Stimulated activated CD4-positive, alpha-beta T cell treated with anti-CD3 and anti-CD28 coated beads, Interleukin-2, amount 100 ng/mL, for 48 hours (primary cell): ENCODE data around the gene BCL6.
A peak's percentile ranks its signal among the peaks of the same experiment; 100 is the strongest.

Experiments used
- DNase-seq, 2 donors: peaks; one replicate each; pipeline ENCODE4 v3.0.0-alpha.2; 2020

The BCL6 gene

DNA sequence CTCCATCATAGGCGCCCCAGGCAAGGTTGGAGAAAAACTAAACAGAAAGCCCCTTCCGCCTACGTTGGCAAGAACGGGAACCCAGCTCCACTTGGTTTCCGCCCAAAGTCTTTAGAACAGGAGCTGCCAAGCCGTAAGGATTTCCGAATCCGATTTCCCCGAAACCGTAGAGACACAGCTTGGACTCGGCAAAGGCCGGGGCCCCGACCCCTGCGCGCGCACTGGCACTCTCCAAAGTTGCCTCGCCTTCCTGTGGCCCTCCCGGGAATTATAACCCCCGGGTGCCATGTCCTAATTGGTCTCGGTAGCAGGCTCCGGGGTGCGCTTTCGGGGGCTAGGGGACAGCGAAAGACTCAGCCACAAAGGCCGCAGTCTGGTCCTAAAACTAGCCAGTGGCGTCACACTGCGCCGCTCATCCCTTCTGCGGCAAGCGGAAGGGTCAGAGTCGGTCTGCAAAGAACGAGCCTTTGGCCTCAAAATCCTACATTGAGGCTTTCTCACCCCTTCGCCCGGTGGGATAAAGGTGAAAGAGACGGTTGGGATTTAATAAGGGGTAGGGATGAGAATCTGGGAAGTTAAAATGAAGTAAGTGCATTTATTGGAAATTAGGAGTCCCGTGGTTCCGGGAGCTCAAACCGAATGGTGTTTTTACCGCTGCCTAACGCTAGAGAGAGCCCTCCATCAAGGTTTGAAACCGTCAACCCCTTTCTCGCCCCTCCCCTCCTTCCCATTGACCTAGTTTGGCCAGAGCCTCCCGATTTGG is 6.8 kb downstream of the BCL6 start:
- peak; percentile 58 to 66 for DNase-seq

GRCh38 chr3:187738071-187738330 is 7.3 kb downstream of the BCL6 start:
- no peak for DNase-seq

DNA sequence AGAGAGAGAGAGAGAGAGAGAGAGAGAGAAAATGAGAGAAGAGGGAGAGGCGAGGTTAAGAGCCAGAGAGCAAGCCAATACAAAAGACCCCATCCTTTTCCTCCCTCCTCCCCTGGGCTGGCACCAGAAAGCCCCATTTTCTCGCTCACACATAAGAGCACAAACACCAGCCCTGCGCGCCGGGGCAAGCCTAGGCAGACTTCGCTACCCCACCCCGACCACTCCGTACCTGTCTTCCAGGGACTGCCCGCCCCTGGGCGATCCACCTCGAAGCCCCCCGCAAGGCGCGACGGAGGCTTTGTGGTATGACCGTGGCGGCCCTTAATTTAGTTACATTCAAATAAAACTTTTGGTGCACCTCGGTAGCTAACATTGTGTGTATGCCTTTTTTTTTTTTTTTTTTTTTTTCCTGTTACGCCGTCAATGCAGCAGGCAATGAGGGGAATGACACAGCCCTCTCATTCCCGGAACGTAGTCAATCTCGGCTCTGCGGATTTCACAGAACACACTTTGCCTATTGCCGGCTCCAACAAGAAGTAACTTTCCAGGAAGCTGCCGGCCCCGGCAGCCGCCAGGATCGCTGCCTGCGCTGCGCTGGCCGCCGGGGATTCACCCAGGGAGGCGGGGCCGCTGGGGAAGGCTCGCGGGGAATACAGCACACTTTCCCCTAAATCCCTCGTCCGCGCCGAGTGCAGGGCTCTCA is 7.7 kb downstream of the BCL6 start:
- peak; percentile 47 to 51 for DNase-seq

GRCh38 chr3:187737006-187737367 is 8.3 kb downstream of the BCL6 start:
- DNase-seq, result no peak

- DNase-seq, result no peak
These were observed 8.8 kb downstream of the BCL6 start for GRCh38 chr3:187736418-187736871.

GRCh38 chr3:187735837-187736236 is 9.4 kb downstream of the BCL6 start:
- no peak for DNase-seq

DNA sequence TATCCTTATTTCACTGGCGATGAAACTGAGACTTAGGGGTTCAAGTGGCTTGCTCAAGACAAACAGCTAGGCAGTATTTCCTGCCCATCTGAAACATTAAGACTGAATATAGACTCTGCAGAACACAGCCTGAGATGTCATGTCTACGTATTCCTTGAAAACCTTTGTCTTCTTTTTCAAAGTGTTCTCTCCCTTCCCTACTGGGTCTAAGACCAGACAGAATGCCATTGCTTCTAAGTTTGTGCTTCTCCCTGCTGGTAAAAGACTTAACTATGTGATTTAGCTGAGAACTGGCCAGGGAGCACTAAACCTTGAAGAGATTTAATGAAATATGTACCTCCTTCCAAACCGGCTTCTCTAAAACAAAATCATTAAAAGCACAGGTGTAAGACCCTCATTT is 9.9 kb downstream of the BCL6 start:
- no peak for DNase-seq

GRCh38 chr3:187734841-187735240 is 10.4 kb downstream of the BCL6 start:
- no peak for DNase-seq

DNA sequence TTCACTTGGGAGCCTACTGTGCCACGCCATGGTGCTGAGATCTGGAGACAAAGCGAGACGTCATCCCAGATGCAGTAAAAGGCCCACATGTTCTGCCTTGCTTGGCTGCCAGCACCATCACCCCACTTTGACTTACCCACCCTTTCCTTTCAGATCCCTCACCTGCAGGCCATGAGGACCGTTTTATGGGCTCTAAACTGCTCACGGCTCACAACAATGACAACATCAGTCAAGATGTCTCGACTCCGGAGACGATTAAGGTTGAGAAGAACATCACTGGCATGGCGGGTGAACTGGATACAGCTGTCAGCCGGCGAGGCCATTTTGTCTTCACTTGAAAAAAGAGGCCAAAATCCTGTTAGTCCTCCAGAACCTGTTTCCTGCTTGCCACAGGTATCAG is 11.9 kb downstream of the BCL6 start:
- no peak for DNase-seq

- no peak for DNase-seq
These were observed 15.7 kb downstream of the BCL6 start for GRCh38 chr3:187729598-187729997.

DNA sequence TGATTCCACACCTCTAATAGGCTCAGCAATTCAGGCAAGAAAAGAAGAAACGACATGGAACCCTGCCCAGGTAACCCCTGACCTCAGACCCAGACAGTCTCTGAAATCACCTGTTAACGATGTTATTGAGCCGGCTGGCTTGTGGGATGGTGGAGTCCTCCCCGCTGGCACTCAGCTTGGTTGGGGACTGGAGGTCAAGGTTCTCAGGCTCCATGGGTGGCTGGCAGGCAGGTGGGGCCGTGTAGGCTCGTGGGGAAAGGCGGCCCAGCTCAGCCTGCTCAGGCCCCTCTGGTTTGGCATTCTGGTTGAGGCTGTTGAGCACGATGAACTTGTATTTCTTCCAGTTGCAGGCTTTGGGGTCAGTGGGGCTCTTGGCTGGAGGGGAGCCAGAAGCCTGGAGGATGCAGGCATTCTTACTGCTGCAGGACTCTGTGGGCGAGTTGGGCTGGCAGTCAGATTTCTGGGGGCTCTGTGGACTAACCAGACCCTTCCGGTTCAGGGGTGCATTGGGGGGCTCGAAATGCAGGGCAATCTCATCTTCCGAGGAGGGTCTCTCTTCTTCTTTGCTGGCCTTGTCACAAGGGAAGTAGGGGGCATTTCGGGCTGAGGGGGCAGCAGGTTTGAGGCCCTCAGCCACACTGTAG is 16.2 kb downstream of the BCL6 start:
- no peak for DNase-seq

- DNase-seq, result no peak
These were observed 17.0 kb downstream of the BCL6 start for GRCh38 chr3:187728248-187728647.

DNA sequence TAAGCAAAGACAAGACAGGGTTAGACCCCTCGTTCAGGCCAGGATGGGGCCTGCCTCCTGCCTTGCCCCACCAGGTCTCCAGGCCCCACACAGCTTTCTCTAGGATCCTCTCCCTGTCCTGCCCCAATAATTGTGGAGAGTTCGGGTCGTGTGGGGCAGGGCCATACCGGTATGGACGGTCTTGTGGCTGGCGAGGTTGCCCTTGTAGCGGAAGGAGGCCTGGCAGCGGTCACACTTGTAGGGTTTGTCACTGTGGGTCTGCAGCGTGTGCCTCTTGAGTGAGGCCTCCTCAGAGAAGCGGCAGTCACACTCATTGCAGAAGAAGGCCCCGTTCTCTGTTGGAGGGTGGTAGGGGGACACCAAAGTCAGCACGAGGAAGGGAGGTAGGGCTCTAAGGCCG is 18.7 kb downstream of the BCL6 start:
- DNase-seq, result no peak

GRCh38 chr3:187725653-187726370 is 19.5 kb downstream of the BCL6 start:
- DNase-seq, result no peak

DNA sequence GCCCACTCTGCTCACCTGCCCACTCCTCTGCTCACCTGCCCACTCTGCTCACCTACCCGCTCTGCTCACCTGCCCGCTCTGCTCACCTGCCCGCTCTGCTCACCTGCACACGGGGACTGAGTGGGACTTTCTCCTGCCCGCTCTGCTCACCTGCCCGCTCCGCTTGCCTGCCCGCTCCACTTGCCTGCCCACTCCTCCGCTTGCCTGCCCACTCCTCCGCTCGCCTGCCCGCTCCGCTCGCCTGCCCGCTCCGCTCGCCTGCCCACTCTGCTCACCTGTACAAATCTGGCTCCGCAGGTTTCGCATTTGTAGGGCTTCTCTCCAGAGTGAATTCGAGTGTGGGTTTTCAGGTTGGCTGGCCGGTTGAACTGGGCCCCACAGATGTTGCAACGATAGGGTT is 20.0 kb downstream of the BCL6 start:
- no peak for DNase-seq

- no peak for DNase-seq
These were observed 23.1 kb downstream of the BCL6 start for GRCh38 chr3:187722206-187722612.

GRCh38 chr3:187721055-187721454 is 24.2 kb downstream of the BCL6 start:
- DNase-seq, result no peak

GRCh38 chr3:187720337-187720670 is 25.0 kb downstream of the BCL6 start:
- DNase-seq, result no peak

DNA sequence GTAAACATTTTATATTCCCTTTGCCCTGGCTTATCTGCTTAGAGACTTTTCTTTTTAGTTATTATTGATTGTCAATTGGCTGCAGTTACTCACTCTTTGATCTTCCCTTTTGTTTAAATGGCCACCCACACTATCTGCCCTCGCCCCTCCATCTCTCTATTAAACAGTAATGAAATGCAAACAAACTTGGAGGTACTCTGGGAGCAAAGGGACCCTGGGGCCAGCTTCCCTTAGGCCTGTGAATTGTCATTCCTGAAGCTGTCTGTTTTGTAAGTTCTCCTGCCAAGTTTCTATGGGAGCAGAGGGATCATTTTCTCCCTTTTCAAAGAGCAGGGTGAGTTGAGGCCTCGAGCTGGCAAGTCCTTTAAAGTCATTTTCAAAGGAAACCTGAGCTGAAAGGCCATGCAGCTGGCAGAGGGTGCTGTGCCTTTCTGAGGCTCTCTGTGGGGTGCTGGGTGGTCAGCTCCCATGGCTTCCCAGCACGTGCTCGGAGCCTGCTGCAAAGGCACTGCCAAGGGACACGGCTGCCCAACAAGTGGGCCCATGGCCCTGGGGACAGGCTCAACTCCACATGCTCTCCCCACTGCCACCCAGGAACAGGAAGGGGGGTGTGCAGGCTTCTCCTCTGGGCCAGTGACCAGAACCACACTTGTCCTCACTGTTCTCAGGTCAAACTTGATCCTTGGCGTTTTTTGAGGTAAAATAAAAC is 25.5 kb downstream of the BCL6 start:
- no peak for DNase-seq

DNA sequence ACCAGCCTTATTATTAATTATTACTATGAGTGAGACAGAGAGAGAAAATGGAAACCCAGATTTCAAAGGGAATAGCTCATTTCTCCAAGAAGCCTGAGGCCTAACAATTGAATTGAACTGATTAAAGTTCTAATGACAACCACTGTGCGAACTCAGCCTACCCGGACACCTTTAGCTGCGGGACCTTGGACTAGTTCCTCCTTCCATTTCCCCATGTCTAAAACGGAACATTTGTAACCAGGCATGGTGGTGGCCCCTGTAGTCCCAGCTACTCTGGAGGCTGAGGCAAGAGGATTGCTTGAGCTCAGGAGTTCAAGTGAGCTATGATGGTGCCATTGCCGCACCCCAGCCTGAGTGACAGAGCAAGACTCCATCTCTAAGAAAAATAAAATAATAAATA is 26.5 kb downstream of the BCL6 start:
- DNase-seq, result no peak

GRCh38 chr3:187717572-187717971 is 27.7 kb downstream of the BCL6 start:
- DNase-seq, result no peak

DNA sequence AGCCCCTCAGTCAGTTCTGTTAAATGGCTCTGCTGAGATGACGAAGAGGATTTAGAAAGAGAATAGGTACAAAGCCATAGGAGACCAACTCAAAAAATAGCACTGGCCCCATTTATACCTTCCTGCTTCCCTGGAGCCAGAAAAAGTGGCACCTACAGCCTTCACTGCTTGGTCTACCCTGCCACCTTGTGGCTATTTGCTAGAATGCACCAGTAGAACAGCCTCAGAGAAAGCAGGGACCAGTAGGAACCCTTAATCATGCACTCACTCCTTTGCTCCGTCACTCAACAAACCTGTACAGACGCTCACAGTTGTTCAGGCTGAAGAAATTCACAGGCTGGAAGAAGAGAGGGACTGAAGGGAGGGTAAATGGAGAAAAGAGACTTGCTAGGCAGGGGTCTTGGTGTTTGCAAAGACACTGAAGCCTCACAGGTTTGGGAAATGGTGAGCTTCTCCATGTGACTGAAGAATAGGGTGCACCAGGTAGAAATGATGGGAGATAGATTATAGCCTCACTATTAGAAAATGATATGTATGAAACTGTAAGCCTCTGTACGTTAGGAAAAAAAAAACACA is 30.8 kb downstream of the BCL6 start:
- peak; percentile 69 to 70 for DNase-seq

DNA sequence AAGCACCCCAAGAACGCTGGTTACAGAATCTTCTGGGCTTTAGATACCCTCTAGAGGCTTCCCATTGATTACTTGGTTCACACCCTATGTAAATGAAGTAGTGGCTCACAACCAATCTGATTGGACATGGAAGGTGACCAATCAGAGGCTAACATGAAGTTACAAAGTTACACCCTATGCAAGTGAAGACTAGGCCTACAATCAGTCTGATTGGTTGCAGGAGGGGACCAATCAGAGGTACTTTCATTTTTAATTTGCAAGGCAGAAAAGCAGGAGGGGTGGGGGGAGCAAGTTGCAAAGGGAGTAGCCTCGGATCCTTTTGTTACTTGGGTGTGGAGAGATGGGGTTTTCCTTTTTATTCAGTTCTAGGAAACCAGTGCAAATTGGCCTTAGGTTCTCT is 31.8 kb downstream of the BCL6 start:
- DNase-seq, result no peak
